ENCODE results near the gene C16orf96. TPM values are rescaled to one million over a fixed set of nuclear protein-coding genes. Genes with fewer than 3 reads are reported as not detected.

The C16orf96 gene
- total and polyA plus RNA-seq, 2 experiments from 2014 or later, result 0.37 to 2.2 TPM

DNA sequence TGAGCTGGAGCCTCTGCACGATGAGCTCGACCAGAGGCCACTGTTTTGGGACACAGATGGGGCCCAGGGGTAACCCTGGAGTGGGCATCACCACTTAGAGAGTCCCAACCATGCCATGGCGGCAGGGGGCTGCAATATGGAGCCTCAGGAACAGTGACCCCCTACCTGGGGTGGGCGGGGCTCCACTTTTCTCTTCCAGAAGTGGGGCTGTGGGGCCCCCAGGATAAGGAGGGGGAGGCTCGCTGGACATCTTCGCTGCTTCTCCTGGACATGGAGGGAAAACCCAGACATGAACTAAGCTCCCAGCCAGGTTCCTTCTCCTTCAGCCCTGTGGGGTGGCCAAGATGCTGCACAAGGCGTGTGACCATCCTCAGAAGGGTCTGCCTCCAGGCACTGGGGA lies 42.3 kb upstream of the C16orf96 start:
- Histone ChIP-seq H3K79me2 (replicated peaks; ENCODE audit: insufficient read depth) (peaks cover 23% of the 10 kb centered on the region), H2AFZ (no peak overlapping the region), H3K9me2 (ENCODE audit: insufficient read depth) (no peaks in the 10 kb centered on the region), H3K36me3 (ENCODE audit: insufficient read depth) (no peaks in the 10 kb centered on the region), H3K27ac (ENCODE audit: low read depth) (no peak overlapping the region), H3F3A (replicated peaks; ENCODE audit: low read depth) (0 out of 2 replicates have a peak, but pooled peaks cover 7% of the 10 kb centered on the region), H3K4me1 (ENCODE audit: insufficient read depth) (peaks cover 16% of the 10 kb centered on the region), H3K4me3 (no peak overlapping the region), H3K4me2 (no peak overlapping the region), H4K20me1 (replicated peaks; ENCODE audit: insufficient read depth) (peaks cover 26% of the 10 kb centered on the region), H3K27me3 (ENCODE audit: insufficient read depth) (no peaks in the 10 kb centered on the region)
- no peaks in the 10 kb centered on the region for H3K9me3 Mint-ChIP-seq
- peaks cover 8% of the 10 kb centered on the region for H3K27me3 Mint-ChIP-seq (ENCODE audit: insufficient read depth, low read depth, poor library complexity)
- ATAC-seq, result no peak
- TF ChIP-seq CREB1 (CRISPR knock-in tag; IDR thresholded peaks at IDR 0.05; ENCODE audit: low read depth) (no peak), STAT1 (IDR thresholded peaks at IDR 0.05; ENCODE audit: unreplicated experiment) (no peak)
- TF ChIP-seq, protein P1, sequence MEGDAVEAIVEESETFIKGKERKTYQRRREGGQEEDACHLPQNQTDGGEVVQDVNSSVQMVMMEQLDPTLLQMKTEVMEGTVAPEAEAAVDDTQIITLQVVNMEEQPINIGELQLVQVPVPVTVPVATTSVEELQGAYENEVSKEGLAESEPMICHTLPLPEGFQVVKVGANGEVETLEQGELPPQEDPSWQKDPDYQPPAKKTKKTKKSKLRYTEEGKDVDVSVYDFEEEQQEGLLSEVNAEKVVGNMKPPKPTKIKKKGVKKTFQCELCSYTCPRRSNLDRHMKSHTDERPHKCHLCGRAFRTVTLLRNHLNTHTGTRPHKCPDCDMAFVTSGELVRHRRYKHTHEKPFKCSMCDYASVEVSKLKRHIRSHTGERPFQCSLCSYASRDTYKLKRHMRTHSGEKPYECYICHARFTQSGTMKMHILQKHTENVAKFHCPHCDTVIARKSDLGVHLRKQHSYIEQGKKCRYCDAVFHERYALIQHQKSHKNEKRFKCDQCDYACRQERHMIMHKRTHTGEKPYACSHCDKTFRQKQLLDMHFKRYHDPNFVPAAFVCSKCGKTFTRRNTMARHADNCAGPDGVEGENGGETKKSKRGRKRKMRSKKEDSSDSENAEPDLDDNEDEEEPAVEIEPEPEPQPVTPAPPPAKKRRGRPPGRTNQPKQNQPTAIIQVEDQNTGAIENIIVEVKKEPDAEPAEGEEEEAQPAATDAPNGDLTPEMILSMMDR (conservative IDR thresholded peaks at IDR 0.05; ENCODE audit: low read depth in 2 of 2), result no peak
- DNase-seq (ENCODE audit: low spot score), result no peak
- peaks cover 20% of the 10 kb centered on the region for H3K36me3 Mint-ChIP-seq (ENCODE audit: low read depth)
- no peak overlapping the region for H3K4me3 Mint-ChIP-seq
- H3K27ac Mint-ChIP-seq, result no peak overlapping the region; the same call in 1 of the 2 replicates
- H3K4me1 Mint-ChIP-seq, result peaks cover 28% of the 10 kb centered on the region

GRCh38 chr16:4514606-4515005 lies 41.5 kb upstream of the C16orf96 start:
- H3K27ac ChIP-seq (ENCODE audit: low read depth), result 0 out of 2 replicates have a peak overlapping the region, but pooled peaks have one; percentile 32
- no peak for DNase-seq (ENCODE audit: low spot score)
- H3K4me3 Mint-ChIP-seq, result no peak overlapping the region
- H3K36me3 ChIP-seq (ENCODE audit: insufficient read depth), result no peaks in the 10 kb centered on the region
- H3K4me1 ChIP-seq (ENCODE audit: insufficient read depth), result peaks cover 16% of the 10 kb centered on the region
- no peak overlapping the region; the same call in 1 of the 2 replicates for H3K27ac Mint-ChIP-seq
- H4K20me1 ChIP-seq (replicated peaks; ENCODE audit: insufficient read depth), result peaks cover 26% of the 10 kb centered on the region
- H3K4me2 ChIP-seq, result no peak overlapping the region
- H3K4me3 ChIP-seq, result no peak overlapping the region
- no peaks in the 10 kb centered on the region for H3K9me3 Mint-ChIP-seq
- 0 out of 2 replicates have a peak, but pooled peaks cover 7% of the 10 kb centered on the region for H3F3A ChIP-seq (replicated peaks; ENCODE audit: low read depth)
- ATAC-seq, result no peak
- H3K27me3 Mint-ChIP-seq (ENCODE audit: insufficient read depth, low read depth, poor library complexity), result peaks cover 8% of the 10 kb centered on the region
- no peaks in the 10 kb centered on the region for H3K27me3 ChIP-seq (ENCODE audit: insufficient read depth)
- H3K9me2 ChIP-seq (ENCODE audit: insufficient read depth), result no peaks in the 10 kb centered on the region
- peaks cover 20% of the 10 kb centered on the region for H3K36me3 Mint-ChIP-seq (ENCODE audit: low read depth)
- peaks cover 34% of the 10 kb centered on the region for H3K4me1 Mint-ChIP-seq
- peaks cover 23% of the 10 kb centered on the region for H3K79me2 ChIP-seq (replicated peaks; ENCODE audit: insufficient read depth)
- H2AFZ ChIP-seq, result no peak overlapping the region
- TF ChIP-seq NANOG (IDR thresholded peaks at IDR 0.05; ENCODE audit: borderline replicate concordance) (no peak), EZH2phosphoT487 (IDR thresholded peaks at IDR 0.05; ENCODE audit: unreplicated experiment) (no peak), ZNF462 (CRISPR knock-in tag; IDR thresholded peaks at IDR 0.05) (no peak), JUNB (IDR thresholded peaks at IDR 0.05; ENCODE audit: unreplicated experiment) (no peak)
- TF ChIP-seq, protein P1 (conservative IDR thresholded peaks at IDR 0.05; ENCODE audit: low read depth in 2 of 2), result no peak
- TF ChIP-seq, protein P2, sequence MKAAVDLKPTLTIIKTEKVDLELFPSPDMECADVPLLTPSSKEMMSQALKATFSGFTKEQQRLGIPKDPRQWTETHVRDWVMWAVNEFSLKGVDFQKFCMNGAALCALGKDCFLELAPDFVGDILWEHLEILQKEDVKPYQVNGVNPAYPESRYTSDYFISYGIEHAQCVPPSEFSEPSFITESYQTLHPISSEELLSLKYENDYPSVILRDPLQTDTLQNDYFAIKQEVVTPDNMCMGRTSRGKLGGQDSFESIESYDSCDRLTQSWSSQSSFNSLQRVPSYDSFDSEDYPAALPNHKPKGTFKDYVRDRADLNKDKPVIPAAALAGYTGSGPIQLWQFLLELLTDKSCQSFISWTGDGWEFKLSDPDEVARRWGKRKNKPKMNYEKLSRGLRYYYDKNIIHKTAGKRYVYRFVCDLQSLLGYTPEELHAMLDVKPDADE (IDR thresholded peaks at IDR 0.05), result no peak

Measured in GM23338 (cell line).